Measurements from ENCODE around the gene EZH2. TPM values are rescaled to one million over a fixed set of nuclear protein-coding genes. Genes with fewer than 3 reads are reported as not detected.

EZH2 gene
- total RNA-seq, 1 donor from 2014 or later, result 13.8 TPM

- Histone ChIP-seq H3K27me3 (ENCODE audit: insufficient read depth, low read length) (no peaks in the 10 kb centered on the region), H3K36me3 (ENCODE audit: insufficient read depth, low read length) (no peaks in the 10 kb centered on the region), H3K4me1 (ENCODE audit: insufficient read depth, low read length) (peaks cover 4% of the 10 kb centered on the region), H4K20me1 (ENCODE audit: insufficient read depth, low read length) (peaks cover 4% of the 10 kb centered on the region), H3K27ac (ENCODE audit: low read depth, low read length) (no peak overlapping the region), H3K4me2 (ENCODE audit: low read length) (no peak overlapping the region), H2AFZ (ENCODE audit: low read depth, low read length) (no peak overlapping the region), H3K79me2 (ENCODE audit: insufficient read depth, low read length) (peaks cover 86% of the 10 kb centered on the region), H3K9me3 (ENCODE audit: insufficient read depth, low read depth, low read length) (no peaks in the 10 kb centered on the region), H3K9ac (ENCODE audit: low read length) (no peak overlapping the region), H3K4me3 (ENCODE audit: insufficient read depth, low read depth, low read length) (no peak overlapping the region)
- TF ChIP-seq EZH2 (IDR thresholded peaks at IDR 0.05; ENCODE audit: insufficient read depth, low read length), result no peak
- TF ChIP-seq CTCF (IDR thresholded peaks at IDR 0.05; ENCODE audit: insufficient read depth, low read depth, low read length), result no peak
- Mint-ChIP-seq H3K27me3 (ENCODE audit: low read depth, unreplicated experiment) (no peaks in the 10 kb centered on the region), H3K4me1 (ENCODE audit: low read depth, unreplicated experiment) (peaks cover 21% of the 10 kb centered on the region), H3K36me3 (ENCODE audit: low read depth, unreplicated experiment) (no peaks in the 10 kb centered on the region), H3K9me3 (ENCODE audit: unreplicated experiment) (no peaks in the 10 kb centered on the region), H3K4me3 (ENCODE audit: unreplicated experiment) (no peak overlapping the region), H3K27ac (ENCODE audit: unreplicated experiment) (no peak overlapping the region)
- no peak for DNase-seq (ENCODE audit: low read depth)
- FAIRE-seq, result no peak
Observed at GRCh38 chr7:148847815-148848734, 36.0 kb downstream of the EZH2 start.

- Mint-ChIP-seq H3K4me1 (ENCODE audit: low read depth, unreplicated experiment) (peaks cover 4% of the 10 kb centered on the region), H3K9me3 (ENCODE audit: unreplicated experiment) (no peaks in the 10 kb centered on the region), H3K4me3 (ENCODE audit: unreplicated experiment) (no peak overlapping the region), H3K27ac (ENCODE audit: unreplicated experiment) (no peak overlapping the region), H3K27me3 (ENCODE audit: low read depth, unreplicated experiment) (no peaks in the 10 kb centered on the region), H3K36me3 (ENCODE audit: low read depth, unreplicated experiment) (peaks cover 5% of the 10 kb centered on the region)
- Histone ChIP-seq H3K27me3 (ENCODE audit: insufficient read depth, low read length) (no peaks in the 10 kb centered on the region), H3K9me3 (ENCODE audit: insufficient read depth, low read depth, low read length) (no peaks in the 10 kb centered on the region), H3K4me1 (ENCODE audit: insufficient read depth, low read length) (no peaks in the 10 kb centered on the region), H3K79me2 (ENCODE audit: insufficient read depth, low read length) (peaks cover 43% of the 10 kb centered on the region), H3K4me3 (ENCODE audit: insufficient read depth, low read depth, low read length) (no peak overlapping the region), H3K9ac (ENCODE audit: low read length) (no peak overlapping the region), H3K4me2 (ENCODE audit: low read length) (no peak overlapping the region), H4K20me1 (ENCODE audit: insufficient read depth, low read length) (no peaks in the 10 kb centered on the region), H3K36me3 (ENCODE audit: insufficient read depth, low read length) (no peaks in the 10 kb centered on the region), H3K27ac (ENCODE audit: low read depth, low read length) (no peak overlapping the region), H2AFZ (ENCODE audit: low read depth, low read length) (no peak overlapping the region)
- TF ChIP-seq EZH2 (IDR thresholded peaks at IDR 0.05; ENCODE audit: insufficient read depth, low read length), result no peak
- no peak for TF ChIP-seq CTCF (IDR thresholded peaks at IDR 0.05; ENCODE audit: insufficient read depth, low read depth, low read length)
- FAIRE-seq (no peak), DNase-seq (ENCODE audit: low read depth) (no peak)
Observed at GRCh38 chr7:148838905-148839304, 45.2 kb downstream of the EZH2 start.

GRCh38 chr7:148835854-148836253, 48.2 kb downstream of the EZH2 start:
- Histone ChIP-seq H3K4me2 (ENCODE audit: low read length) (no peak overlapping the region), H3K4me3 (ENCODE audit: insufficient read depth, low read depth, low read length) (no peak overlapping the region), H2AFZ (ENCODE audit: low read depth, low read length) (no peak overlapping the region), H3K9me3 (ENCODE audit: insufficient read depth, low read depth, low read length) (no peaks in the 10 kb centered on the region), H3K27me3 (ENCODE audit: insufficient read depth, low read length) (no peaks in the 10 kb centered on the region), H3K79me2 (ENCODE audit: insufficient read depth, low read length) (peaks cover 43% of the 10 kb centered on the region), H3K27ac (ENCODE audit: low read depth, low read length) (no peak overlapping the region), H3K9ac (ENCODE audit: low read length) (no peak overlapping the region), H4K20me1 (ENCODE audit: insufficient read depth, low read length) (no peaks in the 10 kb centered on the region), H3K4me1 (ENCODE audit: insufficient read depth, low read length) (no peaks in the 10 kb centered on the region), H3K36me3 (ENCODE audit: insufficient read depth, low read length) (no peaks in the 10 kb centered on the region)
- no peak for DNase-seq (ENCODE audit: low read depth)
- H3K9me3 Mint-ChIP-seq (ENCODE audit: unreplicated experiment), result no peaks in the 10 kb centered on the region
- H3K27me3 Mint-ChIP-seq (ENCODE audit: low read depth, unreplicated experiment), result no peaks in the 10 kb centered on the region
- H3K36me3 Mint-ChIP-seq (ENCODE audit: low read depth, unreplicated experiment), result peaks cover 5% of the 10 kb centered on the region
- H3K4me3 Mint-ChIP-seq (ENCODE audit: unreplicated experiment), result no peak overlapping the region
- FAIRE-seq, result no peak
- H3K27ac Mint-ChIP-seq (ENCODE audit: unreplicated experiment), result no peak overlapping the region
- H3K4me1 Mint-ChIP-seq (ENCODE audit: low read depth, unreplicated experiment), result no peaks in the 10 kb centered on the region
- TF ChIP-seq CTCF (IDR thresholded peaks at IDR 0.05; ENCODE audit: insufficient read depth, low read depth, low read length) (no peak), EZH2 (IDR thresholded peaks at IDR 0.05; ENCODE audit: insufficient read depth, low read length) (no peak)

Measured in astrocyte (in vitro differentiated cells and primary cell).